Thyroid gland (tissue), 4 donors: ENCODE data around the gene DAGLA. TPM values are rescaled to one million over a fixed set of nuclear protein-coding genes. Genes with fewer than 3 reads are reported as not detected.

Experiments
- DNase-seq, 2 donors: peaks; one replicate each; pipeline ENCODE4 v3.0.0-alpha.2; 2019
- H3K27ac ChIP-seq, 3 donors: fragments of 200-600 bp; sonication (generic); 1 replicate in 2 of 3; 2 replicates in 1 of 3; pipeline ENCODE4 v1.5.1; 2016 to 2019; ENCODE audit warnings: mild to moderate bottlenecking in 1 of 3, moderate library complexity in 1 of 3
- H3K27me3 ChIP-seq: fragments of 200-600 bp; sonication (generic); one replicate; pipeline ENCODE4 v1.5.1; 2019
- H3K36me3 ChIP-seq, 2 donors: fragments of 200-600 bp; sonication (generic); one replicate each; pipeline ENCODE4 v1.5.1; 2016 to 2019
- H3K4me1 ChIP-seq, 2 donors: fragments of 200-600 bp; sonication (generic); one replicate each; pipeline ENCODE4 v1.5.1; 2017 to 2019
- H3K4me3 ChIP-seq, 3 donors: fragments of 200-600 bp; sonication (generic); replicated peaks in 1 of 3; 1 replicate in 2 of 3; 2 replicates in 1 of 3; pipeline ENCODE4 v1.5.1; 2016; ENCODE audit warnings: mild to moderate bottlenecking in 1 of 3
- H3K9me3 ChIP-seq: fragments of 200-600 bp; sonication (generic); one replicate; pipeline ENCODE4 v1.5.1; 2017
- POLR2A ChIP-seq, 2 donors: fragments of 450-650 bp; IDR thresholded peaks; one replicate each; pipeline ENCODE4 v1.6.1; 2017; ENCODE audit warnings: antibody characterized with exemption in 2 of 2, mild to moderate bottlenecking in 2 of 2, moderate library complexity in 1 of 2
- WGBS, 2 donors: methylation state at CpG; one replicate each; pipeline ENCODE4 v1.1.5; 2017; 5-methylcytosine and 5-hydroxymethylcytosine counted together
- intact Hi-C: fragments of 100-400 bp; cut with DNase I; formaldehyde crosslinking; loops from one replicate; pipeline ENCODE4 v1.15.1; 2023
- total RNA-seq, 4 donors: library from RNA; depleted of rRNA; stranded (reverse); fragments of >200 nt; gene quantifications; one replicate each; pipeline ENCODE4 v1.2.3, GENCODE V29; 2016
- TF ChIP-seq, protein P1 (sequence below), 6 experiments: fragments of 200-600 bp in 3 of 6; fragments of 450-650 bp in 3 of 6; sonication (generic) in 3 of 6; IDR thresholded peaks; one replicate each; pipeline ENCODE4 v1.5.1; 2016 to 2019; ENCODE audit warnings: antibody characterized with exemption in 6 of 6, mild to moderate bottlenecking in 2 of 6, inconsistent platforms in 1 of 6, moderate library complexity in 1 of 6

DAGLA gene
- total RNA-seq, 4 donors from 2014 or later: 1.7 to 2.8 (median 1.9) TPM

DNA sequence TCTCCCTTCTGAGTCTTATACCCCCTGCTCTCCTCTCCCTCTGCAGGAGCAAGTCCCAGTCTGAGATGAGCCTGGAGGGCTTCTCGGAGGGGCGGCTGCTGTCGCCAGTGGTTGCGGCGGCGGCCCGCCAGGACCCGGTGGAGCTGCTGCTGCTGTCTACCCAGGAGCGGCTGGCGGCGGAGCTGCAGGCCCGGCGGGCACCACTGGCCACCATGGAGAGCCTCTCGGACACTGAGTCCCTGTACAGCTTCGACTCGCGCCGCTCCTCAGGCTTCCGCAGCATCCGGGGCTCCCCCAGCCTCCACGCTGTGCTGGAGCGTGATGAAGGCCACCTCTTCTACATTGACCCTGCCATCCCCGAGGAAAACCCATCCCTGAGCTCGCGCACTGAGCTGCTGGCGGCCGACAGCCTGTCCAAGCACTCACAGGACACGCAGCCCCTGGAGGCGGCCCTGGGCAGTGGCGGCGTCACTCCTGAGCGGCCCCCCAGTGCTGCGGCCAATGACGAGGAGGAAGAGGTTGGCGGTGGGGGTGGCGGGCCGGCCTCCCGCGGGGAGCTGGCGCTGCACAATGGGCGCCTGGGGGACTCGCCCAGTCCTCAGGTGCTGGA, 63.4 kb downstream of the DAGLA start:
- Histone ChIP-seq H3K4me1 (peaks cover 0 to 6% of the 10 kb centered on the region in 2 donors), H3K9me3 (no peaks in the 10 kb centered on the region), H3K27me3 (no peaks in the 10 kb centered on the region), H3K27ac (no peak overlapping the region), H3K4me3 (no peak overlapping the region), H3K36me3 (no peaks in the 10 kb centered on the region)
- TF ChIP-seq POLR2A (IDR thresholded peaks at IDR 0.05): no peak
- TF ChIP-seq, protein P1, sequence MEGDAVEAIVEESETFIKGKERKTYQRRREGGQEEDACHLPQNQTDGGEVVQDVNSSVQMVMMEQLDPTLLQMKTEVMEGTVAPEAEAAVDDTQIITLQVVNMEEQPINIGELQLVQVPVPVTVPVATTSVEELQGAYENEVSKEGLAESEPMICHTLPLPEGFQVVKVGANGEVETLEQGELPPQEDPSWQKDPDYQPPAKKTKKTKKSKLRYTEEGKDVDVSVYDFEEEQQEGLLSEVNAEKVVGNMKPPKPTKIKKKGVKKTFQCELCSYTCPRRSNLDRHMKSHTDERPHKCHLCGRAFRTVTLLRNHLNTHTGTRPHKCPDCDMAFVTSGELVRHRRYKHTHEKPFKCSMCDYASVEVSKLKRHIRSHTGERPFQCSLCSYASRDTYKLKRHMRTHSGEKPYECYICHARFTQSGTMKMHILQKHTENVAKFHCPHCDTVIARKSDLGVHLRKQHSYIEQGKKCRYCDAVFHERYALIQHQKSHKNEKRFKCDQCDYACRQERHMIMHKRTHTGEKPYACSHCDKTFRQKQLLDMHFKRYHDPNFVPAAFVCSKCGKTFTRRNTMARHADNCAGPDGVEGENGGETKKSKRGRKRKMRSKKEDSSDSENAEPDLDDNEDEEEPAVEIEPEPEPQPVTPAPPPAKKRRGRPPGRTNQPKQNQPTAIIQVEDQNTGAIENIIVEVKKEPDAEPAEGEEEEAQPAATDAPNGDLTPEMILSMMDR (IDR thresholded peaks at IDR 0.05): no peak
- 91 to 92% methylated on average over 17 to 26 of the region's 42 CpGs for WGBS, 2 donors
- no peak for DNase-seq
- intact Hi-C loops: no loop called here

DNA sequence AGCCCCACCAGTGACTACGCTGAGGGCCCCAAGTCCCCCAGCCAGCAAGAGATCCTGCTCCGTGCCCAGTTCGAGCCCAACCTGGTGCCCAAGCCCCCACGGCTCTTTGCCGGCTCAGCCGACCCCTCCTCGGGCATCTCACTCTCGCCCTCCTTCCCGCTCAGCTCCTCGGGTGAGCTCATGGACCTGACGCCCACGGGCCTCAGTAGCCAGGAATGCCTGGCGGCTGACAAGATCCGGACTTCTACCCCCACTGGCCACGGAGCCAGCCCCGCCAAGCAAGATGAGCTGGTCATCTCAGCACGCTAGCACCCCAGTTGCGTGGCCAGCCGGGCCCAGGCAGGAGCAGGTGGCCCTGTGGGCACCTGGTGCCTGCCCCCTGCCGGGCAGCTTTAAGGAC, 64.0 kb downstream of the DAGLA start:
- DNase-seq: no peak
- 90 to 98% methylated on average over 14 to 20 of the region's 20 CpGs for WGBS, 2 donors
- Histone ChIP-seq H3K27me3 (no peaks in the 10 kb centered on the region), H3K4me1 (peaks cover 0 to 6% of the 10 kb centered on the region in 2 donors), H3K9me3 (no peaks in the 10 kb centered on the region), H3K4me3 (no peak overlapping the region), H3K36me3 (no peaks in the 10 kb centered on the region), H3K27ac (no peak overlapping the region)
- intact Hi-C loops: no loop called here
- TF ChIP-seq POLR2A (IDR thresholded peaks at IDR 0.05): no peak
- TF ChIP-seq, protein P1 (IDR thresholded peaks at IDR 0.05): no peak

DNA sequence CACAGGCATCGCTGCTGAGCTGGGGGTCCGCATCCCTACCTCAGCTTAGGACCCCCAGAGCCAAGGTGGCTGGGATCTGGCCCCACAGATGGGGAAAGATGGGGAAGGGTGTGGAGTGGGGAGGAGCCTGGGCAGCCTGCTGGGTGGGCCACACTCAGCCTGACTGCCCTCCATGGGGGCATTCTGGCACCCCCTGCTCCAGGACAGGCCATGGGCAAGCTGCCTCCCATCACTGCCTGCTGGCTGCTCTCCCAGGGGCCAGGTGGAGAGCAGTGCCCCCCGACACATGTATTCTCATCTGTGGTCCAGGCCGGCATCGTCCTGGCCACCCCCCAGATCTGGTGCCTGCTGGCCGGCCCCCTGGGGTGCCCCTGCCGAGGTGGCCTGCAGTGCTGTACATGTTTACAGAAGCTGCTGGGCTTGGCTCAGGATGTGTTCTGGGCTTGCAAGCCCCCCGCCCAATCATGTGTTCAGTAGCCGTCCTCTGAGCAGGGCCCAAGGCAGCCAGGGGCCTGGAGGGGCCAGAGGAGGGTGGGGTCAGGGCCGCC, 64.5 kb downstream of the DAGLA start:
- Histone ChIP-seq H3K4me3 (no peak overlapping the region), H3K27me3 (no peaks in the 10 kb centered on the region), H3K4me1 (peaks cover 0 to 6% of the 10 kb centered on the region in 2 donors), H3K9me3 (no peaks in the 10 kb centered on the region), H3K36me3 (no peaks in the 10 kb centered on the region), H3K27ac (no peak overlapping the region)
- TF ChIP-seq, protein P1 (IDR thresholded peaks at IDR 0.05): no peak
- TF ChIP-seq POLR2A (IDR thresholded peaks at IDR 0.05): no peak
- DNase-seq: no peak
- intact Hi-C loops: no loop called here
- 95 to 100% methylated on average over 3 to 8 of the region's 10 CpGs for WGBS, 2 donors

DNA sequence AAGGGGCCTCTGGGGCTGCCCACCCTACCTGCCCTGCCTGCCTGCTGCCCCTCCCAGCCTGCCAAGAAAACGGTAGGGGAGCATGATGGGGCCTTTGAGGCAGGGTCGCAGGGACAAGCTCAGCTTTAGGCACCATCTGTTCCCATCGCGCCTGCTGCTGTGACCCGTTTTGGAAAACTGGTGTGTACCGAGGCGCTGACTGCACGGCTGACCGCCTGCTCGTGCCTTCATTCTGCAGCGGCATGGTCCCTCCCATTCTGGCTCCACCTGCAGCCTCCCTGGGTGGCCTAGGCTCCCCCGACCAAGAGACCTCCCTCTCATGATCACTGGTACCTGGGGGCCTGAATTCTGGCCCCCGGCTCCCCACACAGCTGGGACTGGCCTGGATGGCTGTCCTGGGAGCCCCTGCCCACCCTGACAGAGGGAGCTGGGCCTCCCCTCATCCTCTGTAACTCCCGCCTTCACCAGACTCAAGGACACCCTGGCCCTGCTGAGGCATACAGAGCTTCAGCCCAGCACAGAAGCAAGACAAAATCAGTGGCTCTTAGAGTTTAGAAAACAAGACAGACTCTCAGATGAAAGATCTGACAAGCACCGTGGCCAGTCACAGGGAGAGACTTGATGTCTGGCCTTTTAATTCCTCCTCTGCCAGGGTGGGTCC, 65.7 kb downstream of the DAGLA start:
- H3K36me3 ChIP-seq: no peaks in the 10 kb centered on the region
- 49 to 67% methylated on average over 11 to 14 of the region's 15 CpGs for WGBS, 2 donors
- H3K4me1 ChIP-seq: peaks cover 0 to 6% of the 10 kb centered on the region in 2 donors
- TF ChIP-seq, protein P1 (IDR thresholded peaks at IDR 0.05): no peak
- TF ChIP-seq POLR2A (IDR thresholded peaks at IDR 0.05): no peak
- H3K4me3 ChIP-seq: no peak overlapping the region
- H3K27me3 ChIP-seq: no peaks in the 10 kb centered on the region
- intact Hi-C loops: no loop called here
- no peak overlapping the region for H3K27ac ChIP-seq
- peak; percentile 25 to 49 for DNase-seq
- H3K9me3 ChIP-seq: no peaks in the 10 kb centered on the region
